ENCODE data around the gene ABCC2.
"Not testable (repeated sequence)": the region's sequence is repeated elsewhere in the genome, so short reads cannot be mapped to it uniquely, and the experiment has no call there.

The ABCC2 gene

DNA sequence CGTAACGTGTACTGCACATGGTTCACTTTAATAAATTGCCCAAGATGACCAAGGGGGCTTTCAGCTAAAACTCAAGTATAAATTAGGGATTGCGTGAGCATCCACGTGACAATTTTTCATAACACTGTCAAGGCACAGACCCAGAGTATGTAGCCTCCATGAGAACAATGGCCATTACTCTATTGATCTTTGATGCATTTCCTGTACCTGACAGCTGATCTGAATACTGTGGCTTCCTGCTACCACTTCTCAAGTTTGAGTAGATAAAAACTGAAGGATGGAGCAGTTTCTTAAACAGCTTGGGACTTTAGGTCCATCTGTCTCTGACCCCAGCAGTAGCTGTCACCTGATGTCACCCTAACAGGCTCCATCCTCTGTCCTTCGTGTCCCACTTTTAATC is 98.9 kb downstream of the ABCC2 start:
- Histone ChIP-seq H3K36me3 (replicated peaks) (peaks cover 90% of the 10 kb centered on the region), H3K4me3 (no peak overlapping the region), H3K9me3 (no peaks in the 10 kb centered on the region), H3K4me1 (no peaks in the 10 kb centered on the region), H3K27me3 (ENCODE audit: low read depth) (no peaks in the 10 kb centered on the region)
- in situ Hi-C loops (cut with MboI; ENCODE audit: low sequenced_read_pairs) = no loop called here
- no peak for DNase-seq (ENCODE audit: low spot score in 2 of 2)

DNA sequence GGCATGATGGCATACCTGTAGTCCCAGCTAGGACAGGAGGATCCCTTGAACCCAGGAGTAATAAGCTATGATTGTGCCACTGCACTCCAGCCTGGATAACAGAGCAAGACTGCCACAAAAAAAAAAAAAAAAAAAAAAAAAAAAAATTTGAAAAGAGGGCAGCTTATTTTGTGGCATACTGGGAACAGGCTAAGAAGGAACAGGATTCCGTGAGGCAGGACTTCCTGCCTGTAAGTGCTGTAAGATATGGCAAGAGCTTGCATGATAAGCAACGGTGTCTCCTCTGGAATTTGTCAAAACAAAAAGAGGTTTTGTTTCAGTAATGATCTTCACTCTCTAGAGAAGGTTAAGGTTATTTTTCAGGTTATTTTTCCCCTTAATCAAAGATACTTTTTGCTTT is 101.1 kb downstream of the ABCC2 start:
- Histone ChIP-seq H3K9me3 (no peaks in the 10 kb centered on the region), H3K4me3 (no peak overlapping the region), H3K36me3 (replicated peaks) (peaks cover 88% of the 10 kb centered on the region), H3K4me1 (no peaks in the 10 kb centered on the region), H3K27me3 (ENCODE audit: low read depth) (no peaks in the 10 kb centered on the region)
- DNase-seq (ENCODE audit: low spot score in 2 of 2) = no peak
- in situ Hi-C loops (cut with MboI; ENCODE audit: low sequenced_read_pairs) = no loop called here

DNA sequence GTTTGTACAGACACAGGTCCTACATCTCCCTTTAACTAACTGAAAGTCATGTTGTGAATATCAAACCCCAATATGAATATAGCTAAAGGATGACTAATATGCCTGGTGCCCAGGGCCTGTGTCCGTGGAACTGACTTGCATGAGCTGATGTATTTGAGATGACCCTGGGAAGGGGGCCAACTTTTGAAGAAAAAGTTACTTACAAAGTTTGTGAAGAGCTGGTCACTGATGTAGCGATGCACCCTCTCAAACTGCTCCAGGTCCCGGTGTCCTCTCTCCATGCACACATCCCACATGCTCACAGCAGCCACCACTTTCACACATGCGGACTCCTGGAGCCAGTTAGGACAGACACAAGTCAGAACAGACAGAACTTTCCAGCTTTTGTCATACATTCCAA is 106.2 kb downstream of the ABCC2 start:
- in situ Hi-C loops (cut with MboI; ENCODE audit: low sequenced_read_pairs) = no loop called here
- H3K27me3 ChIP-seq (ENCODE audit: low read depth) = no peaks in the 10 kb centered on the region
- no peaks in the 10 kb centered on the region for H3K4me1 ChIP-seq
- H3K9me3 ChIP-seq = no peaks in the 10 kb centered on the region
- H3K36me3 ChIP-seq (replicated peaks) = peaks cover 71% of the 10 kb centered on the region
- DNase-seq (ENCODE audit: low spot score in 2 of 2) = no peak
- H3K4me3 ChIP-seq = no peak overlapping the region

DNA sequence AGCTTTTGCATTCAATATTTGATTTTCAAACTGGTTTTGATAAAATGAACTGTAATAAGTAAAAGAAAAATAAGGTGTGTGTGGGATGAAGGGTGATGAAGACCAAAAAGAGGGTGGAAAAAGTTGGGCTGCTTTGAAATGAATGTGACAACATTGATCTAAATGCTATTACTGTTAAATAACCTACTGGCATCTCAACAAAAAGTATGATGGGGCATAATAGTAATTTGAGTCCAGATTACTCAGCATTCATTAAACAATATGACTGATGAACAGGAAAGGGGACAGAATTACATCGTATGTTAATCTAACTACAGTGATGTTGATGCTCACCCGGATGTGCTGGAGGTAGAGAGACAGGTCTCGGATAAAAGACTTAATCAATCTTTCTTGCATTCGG is 112.2 kb downstream of the ABCC2 start:
- peaks cover 77% of the 10 kb centered on the region for H3K36me3 ChIP-seq (replicated peaks)
- DNase-seq (ENCODE audit: low spot score in 2 of 2) = no peak
- H3K4me1 ChIP-seq = no peaks in the 10 kb centered on the region
- H3K9me3 ChIP-seq = no peaks in the 10 kb centered on the region
- in situ Hi-C loops (cut with MboI; ENCODE audit: low sequenced_read_pairs) = no loop called here
- H3K27me3 ChIP-seq (ENCODE audit: low read depth) = no peaks in the 10 kb centered on the region
- no peak overlapping the region for H3K4me3 ChIP-seq

DNA sequence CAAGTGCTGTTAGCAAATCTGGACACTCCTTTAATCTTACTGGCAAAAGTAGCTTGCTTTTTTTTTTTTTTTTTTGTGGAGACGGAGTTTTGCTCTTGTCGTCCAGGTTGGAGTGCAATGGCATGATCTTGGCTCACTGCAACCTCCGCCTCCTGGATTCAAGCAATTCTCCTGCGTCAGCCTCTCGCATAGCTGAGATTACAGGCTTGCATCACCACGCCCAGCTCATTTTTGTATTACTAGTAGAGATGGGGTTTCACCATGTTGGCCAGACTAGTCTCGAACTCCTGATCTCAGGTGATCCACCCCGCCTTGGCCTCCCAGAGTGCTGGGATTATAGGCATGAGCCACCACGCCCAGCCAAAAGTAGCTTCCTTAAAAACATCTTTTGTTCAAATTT is 112.6 kb downstream of the ABCC2 start:
- H3K4me1 ChIP-seq; H3K9me3 ChIP-seq; DNase-seq (ENCODE audit: low spot score in 2 of 2); H3K27me3 ChIP-seq (ENCODE audit: low read depth); H3K4me3 ChIP-seq; in situ Hi-C loops (cut with MboI; ENCODE audit: low sequenced_read_pairs): not testable (repeated sequence)
- peaks cover 81% of the 10 kb centered on the region for H3K36me3 ChIP-seq (replicated peaks)

DNA sequence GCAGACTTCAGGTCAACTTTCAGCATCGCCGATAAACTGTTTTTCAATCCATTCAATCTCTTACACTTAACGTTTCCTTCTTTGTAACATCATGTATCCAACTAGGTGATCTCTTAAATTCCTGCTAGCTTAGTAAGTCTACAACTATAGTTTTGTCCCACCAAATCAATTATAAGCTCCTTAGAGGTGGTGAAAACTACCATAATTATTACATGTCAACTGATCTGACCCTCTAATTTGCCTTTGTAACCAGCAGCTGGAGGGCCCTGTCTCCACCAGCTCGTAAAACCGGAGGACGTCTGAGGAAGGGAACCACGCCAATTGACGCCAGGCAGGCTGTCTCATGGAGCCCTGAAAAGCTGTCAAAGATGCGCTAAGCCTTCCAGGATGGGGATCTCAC is 113.4 kb downstream of the ABCC2 start:
- Histone ChIP-seq H3K4me1 (no peaks in the 10 kb centered on the region), H3K36me3 (replicated peaks) (peaks cover 77% of the 10 kb centered on the region), H3K4me3 (no peak overlapping the region), H3K27me3 (ENCODE audit: low read depth) (no peaks in the 10 kb centered on the region), H3K9me3 (no peaks in the 10 kb centered on the region)
- no peak for DNase-seq (ENCODE audit: low spot score in 2 of 2)
- in situ Hi-C loops (cut with MboI; ENCODE audit: low sequenced_read_pairs) = no loop called here

Measured in HAP-1 (cell line).